Erythroblast (primary cell): Measurements from ENCODE around the gene ENPP1.

Experiments
- GATA1 ChIP-seq: IDR thresholded peaks from 2 replicates; pipeline ENCODE4 v1.6.1; 2011; ENCODE audit warnings: low read depth, mild to moderate bottlenecking, control low read depth, low read length, moderate library complexity
- POLR2A ChIP-seq: IDR thresholded peaks from 2 replicates; pipeline ENCODE4 v1.6.1; 2011; ENCODE audit warnings: mild to moderate bottlenecking, low read length

DNA sequence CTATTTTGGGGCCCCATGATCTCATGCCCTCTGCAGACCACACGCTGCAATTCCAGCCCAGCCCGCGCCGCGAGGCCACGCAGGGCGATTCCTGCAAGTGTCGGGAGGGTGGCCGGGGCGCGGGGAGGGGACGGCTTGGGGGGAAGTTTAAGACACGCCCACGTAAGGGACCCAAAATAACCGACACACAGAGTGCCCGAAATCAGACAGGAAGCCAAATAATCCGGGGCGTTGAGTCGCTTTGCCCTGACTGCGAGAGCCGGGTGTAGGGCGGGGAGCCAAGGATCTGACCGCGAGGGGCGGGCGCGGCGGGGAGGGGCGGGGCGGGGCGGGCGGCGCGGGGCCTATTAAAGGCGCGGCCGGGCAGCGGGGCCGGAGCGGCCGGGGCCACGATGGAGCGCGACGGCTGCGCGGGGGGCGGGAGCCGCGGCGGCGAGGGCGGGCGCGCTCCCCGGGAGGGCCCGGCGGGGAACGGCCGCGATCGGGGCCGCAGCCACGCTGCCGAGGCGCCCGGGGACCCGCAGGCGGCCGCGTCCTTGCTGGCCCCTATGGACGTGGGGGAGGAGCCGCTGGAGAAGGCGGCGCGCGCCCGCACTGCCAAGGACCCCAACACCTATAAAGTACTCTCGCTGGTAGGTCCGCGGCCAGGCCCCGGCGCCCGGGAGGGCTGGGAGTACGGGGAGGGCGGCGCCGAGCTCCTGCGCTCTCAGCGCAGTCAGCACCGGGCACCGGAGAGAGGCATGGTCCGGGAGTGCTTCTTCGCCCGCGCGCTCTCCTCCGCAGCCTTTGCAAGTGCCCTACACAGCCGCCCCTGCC is at the start of gene ENPP1:
- TF ChIP-seq POLR2A, result no peak
- TF ChIP-seq GATA1, result no peak
